ENCODE data around the gene ARHGAP23.
"Not testable (repeated sequence)": the region's sequence is repeated elsewhere in the genome, so short reads cannot be mapped to it uniquely, and the experiment has no call there.

ARHGAP23 gene

GRCh38 chr17:38484242-38485145, 56.2 kb downstream of the ARHGAP23 start:
- DNase-seq (ENCODE audit: low read depth), result peak; percentile 67
- H3K4me3 ChIP-seq (ENCODE audit: low read depth, low read length), result not testable (repeated sequence)
- TF ChIP-seq CTCF (IDR thresholded peaks at IDR 0.05; ENCODE audit: insufficient read depth, low read depth, low read length, missing control alignments), result peak; percentile 69

- no peak for TF ChIP-seq CTCF (IDR thresholded peaks at IDR 0.05; ENCODE audit: insufficient read depth, low read depth, low read length, missing control alignments)
- H3K4me3 ChIP-seq (ENCODE audit: low read depth, low read length), result peak overlapping the region; percentile 14; the same call in 1 of the 2 replicates
- DNase-seq (ENCODE audit: low read depth), result no peak
Observed at GRCh38 chr17:38485146-38485468, 56.8 kb downstream of the ARHGAP23 start.

GRCh38 chr17:38485681-38486298, 57.5 kb downstream of the ARHGAP23 start:
- DNase-seq (ENCODE audit: low read depth), result peak; percentile 94
- H3K4me3 ChIP-seq (ENCODE audit: low read depth, low read length), result not testable (repeated sequence)

GRCh38 chr17:38489774-38490173, 61.5 kb downstream of the ARHGAP23 start:
- H3K4me3 ChIP-seq (ENCODE audit: low read depth, low read length), result not testable (repeated sequence)

GRCh38 chr17:38491346-38492066, 63.2 kb downstream of the ARHGAP23 start:
- not testable (repeated sequence) for H3K4me3 ChIP-seq (ENCODE audit: low read depth, low read length); DNase-seq (ENCODE audit: low read depth)

More at GRCh38 chr17:38489774-38490173, 61.5 kb downstream of the ARHGAP23 start:
- not testable (repeated sequence) for DNase-seq (ENCODE audit: low read depth)

GRCh38 chr17:38492067-38493040, 64.1 kb downstream of the ARHGAP23 start:
- peak; percentile 92 for DNase-seq (ENCODE audit: low read depth)

GRCh38 chr17:38494152-38494551, 65.9 kb downstream of the ARHGAP23 start:
- not testable (repeated sequence) for DNase-seq (ENCODE audit: low read depth); H3K4me3 ChIP-seq (ENCODE audit: low read depth, low read length)

More at GRCh38 chr17:38492067-38493040, 64.1 kb downstream of the ARHGAP23 start:
- TF ChIP-seq CTCF (IDR thresholded peaks at IDR 0.05; ENCODE audit: insufficient read depth, low read depth, low read length, missing control alignments), result peak; percentile 86
- not testable (repeated sequence) for H3K4me3 ChIP-seq (ENCODE audit: low read depth, low read length)

GRCh38 chr17:38497656-38498055, 69.4 kb downstream of the ARHGAP23 start:
- not testable (repeated sequence) for DNase-seq (ENCODE audit: low read depth); H3K4me3 ChIP-seq (ENCODE audit: low read depth, low read length)

- no peak for DNase-seq (ENCODE audit: low read depth)
- no peak for TF ChIP-seq CTCF (IDR thresholded peaks at IDR 0.05; ENCODE audit: insufficient read depth, low read depth, low read length, missing control alignments)
Observed at GRCh38 chr17:38498353-38498752, 70.1 kb downstream of the ARHGAP23 start.

GRCh38 chr17:38499230-38499629, 71.0 kb downstream of the ARHGAP23 start:
- not testable (repeated sequence) for H3K4me3 ChIP-seq (ENCODE audit: low read depth, low read length); DNase-seq (ENCODE audit: low read depth)

More at GRCh38 chr17:38498353-38498752, 70.1 kb downstream of the ARHGAP23 start:
- no peak overlapping the region for H3K4me3 ChIP-seq (ENCODE audit: low read depth, low read length)

GRCh38 chr17:38501718-38502117, 73.5 kb downstream of the ARHGAP23 start:
- not testable (repeated sequence) for DNase-seq (ENCODE audit: low read depth); H3K4me3 ChIP-seq (ENCODE audit: low read depth, low read length)

- DNase-seq (ENCODE audit: low read depth), result not testable (repeated sequence)
Observed at GRCh38 chr17:38503286-38503913, 75.1 kb downstream of the ARHGAP23 start.

More at GRCh38 chr17:38503286-38503913, 75.1 kb downstream of the ARHGAP23 start:
- not testable (repeated sequence) for H3K4me3 ChIP-seq (ENCODE audit: low read depth, low read length)

Data from GM12865 (cell line).